ENCODE measurements around the gene TFF2.

The TFF2 gene

DNA sequence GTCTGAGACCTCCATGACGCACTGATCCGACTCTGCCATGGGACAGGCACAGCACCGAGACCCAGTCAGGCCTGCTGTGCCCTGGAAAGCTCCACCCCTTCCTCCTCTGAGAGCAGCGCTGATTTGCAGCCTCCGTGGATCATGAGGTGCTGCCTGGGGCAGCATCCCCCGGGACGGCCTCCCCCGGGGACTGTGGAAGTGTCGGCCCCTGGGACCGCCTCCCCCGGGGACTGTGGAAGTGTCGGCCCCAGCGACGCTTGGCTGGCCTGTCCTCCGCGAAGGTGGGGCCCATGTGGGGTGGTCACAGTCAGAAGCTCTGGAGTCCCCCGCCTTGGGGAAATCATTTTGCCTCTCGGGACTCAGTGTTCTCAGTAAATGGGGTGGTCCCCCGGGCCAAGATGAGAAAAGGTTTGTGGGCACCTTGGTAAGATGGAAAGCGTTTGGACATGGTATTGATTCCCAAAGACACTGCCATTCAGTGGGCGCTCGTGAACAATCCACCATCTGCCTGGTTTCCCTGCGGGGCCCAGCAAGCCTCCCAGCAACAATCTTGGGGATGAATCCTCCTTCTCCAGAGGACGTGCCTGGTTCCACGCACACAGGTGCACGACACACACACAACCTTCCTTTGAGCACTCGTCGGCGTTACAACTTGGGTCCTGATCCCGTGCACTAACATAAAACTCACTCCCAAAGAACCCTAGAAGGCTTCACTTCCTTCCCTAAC, 3.0 kb downstream of the TFF2 start:
- Histone ChIP-seq H3K9me3 (ENCODE audit: control insufficient read depth in 2 of 2, low read length in 2 of 2) (no peaks in the 10 kb centered on the region), H3K9ac (ENCODE audit: low read depth in 1 of 2, low read length in 2 of 2) (no peak overlapping the region), H3K4me3 (ENCODE audit: low read length in 2 of 2) (no peak overlapping the region), H3K36me3 (ENCODE audit: control insufficient read depth in 2 of 2, insufficient read depth in 2 of 2, low read length in 2 of 2) (no peaks in the 10 kb centered on the region), H3K4me1 (ENCODE audit: control insufficient read depth in 2 of 2, insufficient read depth in 2 of 2, low read length in 2 of 2) (no peaks in the 10 kb centered on the region), H3K27me3 (ENCODE audit: control insufficient read depth in 2 of 2, insufficient read depth in 2 of 2, low read length in 2 of 2) (no peaks in the 10 kb centered on the region), H3K27ac (ENCODE audit: low read depth in 2 of 2, low read length in 2 of 2) (no peak overlapping the region)

DNA sequence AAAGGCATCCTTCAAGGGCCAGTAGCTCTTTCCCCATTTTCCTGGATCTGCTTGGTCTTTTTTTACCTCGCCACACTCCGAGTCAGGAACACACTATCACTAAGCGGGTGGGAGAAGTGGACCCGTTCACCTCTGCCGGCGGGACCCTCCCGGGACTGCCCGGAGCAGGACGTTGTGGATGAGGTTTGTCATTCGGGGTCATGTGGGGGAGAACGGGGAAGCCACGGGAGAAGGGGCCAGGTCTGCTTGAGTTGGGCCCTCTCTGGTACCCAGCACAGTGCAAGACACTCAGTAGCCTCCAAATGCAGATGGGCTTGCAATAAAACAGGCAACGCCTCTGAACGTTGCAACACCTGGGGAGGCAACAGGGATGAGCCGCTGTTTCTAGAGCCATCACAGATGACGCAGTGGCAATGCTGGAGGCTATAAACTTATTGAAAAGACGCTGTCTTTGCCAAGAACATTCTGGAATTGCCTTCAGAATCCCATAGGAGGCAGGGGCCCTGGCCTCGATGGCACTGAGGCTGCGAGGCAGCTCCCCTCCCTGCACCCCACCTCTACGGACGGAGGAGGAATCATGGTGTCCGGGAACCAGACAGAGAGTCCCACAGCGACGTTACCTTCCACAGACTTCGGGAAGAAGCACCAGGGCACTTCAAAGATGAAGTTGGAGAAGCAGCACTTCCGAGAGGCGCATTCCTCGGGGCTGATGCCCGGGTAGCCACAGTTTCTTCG, 3.8 kb downstream of the TFF2 start:
- Histone ChIP-seq H3K27me3 (ENCODE audit: control insufficient read depth in 2 of 2, insufficient read depth in 2 of 2, low read length in 2 of 2) (no peaks in the 10 kb centered on the region), H3K4me1 (ENCODE audit: control insufficient read depth in 2 of 2, insufficient read depth in 2 of 2, low read length in 2 of 2) (no peaks in the 10 kb centered on the region), H3K9ac (ENCODE audit: low read depth in 1 of 2, low read length in 2 of 2) (no peak overlapping the region), H3K36me3 (ENCODE audit: control insufficient read depth in 2 of 2, insufficient read depth in 2 of 2, low read length in 2 of 2) (no peaks in the 10 kb centered on the region), H3K27ac (ENCODE audit: low read depth in 2 of 2, low read length in 2 of 2) (no peak overlapping the region), H3K4me3 (ENCODE audit: low read length in 2 of 2) (no peak overlapping the region), H3K9me3 (ENCODE audit: control insufficient read depth in 2 of 2, low read length in 2 of 2) (no peaks in the 10 kb centered on the region)

DNA sequence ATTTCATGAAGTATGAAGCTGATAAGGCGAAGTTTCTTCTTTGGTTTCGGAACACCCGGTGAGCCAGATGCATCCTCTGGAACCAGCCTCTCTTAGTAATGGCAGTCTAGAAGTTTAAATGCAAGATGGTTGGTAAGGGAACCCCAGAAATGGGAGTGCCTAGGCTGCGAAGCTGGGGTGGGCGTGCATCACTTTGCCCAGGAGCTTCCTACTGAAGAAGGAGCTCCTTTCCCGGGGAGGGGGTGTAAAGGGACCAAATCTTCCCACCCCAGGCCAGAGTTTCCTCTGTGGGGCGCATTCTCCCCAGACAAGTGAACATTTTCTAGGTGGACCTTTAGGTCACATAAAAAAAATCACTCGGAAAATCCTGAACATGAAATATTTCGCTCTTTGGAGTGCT, 4.4 kb downstream of the TFF2 start:
- Histone ChIP-seq H3K27ac (ENCODE audit: low read depth in 2 of 2, low read length in 2 of 2) (no peak overlapping the region), H3K4me3 (ENCODE audit: low read length in 2 of 2) (no peak overlapping the region), H3K36me3 (ENCODE audit: control insufficient read depth in 2 of 2, insufficient read depth in 2 of 2, low read length in 2 of 2) (no peaks in the 10 kb centered on the region), H3K4me1 (ENCODE audit: control insufficient read depth in 2 of 2, insufficient read depth in 2 of 2, low read length in 2 of 2) (no peaks in the 10 kb centered on the region), H3K27me3 (ENCODE audit: control insufficient read depth in 2 of 2, insufficient read depth in 2 of 2, low read length in 2 of 2) (no peaks in the 10 kb centered on the region), H3K9me3 (ENCODE audit: control insufficient read depth in 2 of 2, low read length in 2 of 2) (no peaks in the 10 kb centered on the region), H3K9ac (ENCODE audit: low read depth in 1 of 2, low read length in 2 of 2) (no peak overlapping the region)

DNA sequence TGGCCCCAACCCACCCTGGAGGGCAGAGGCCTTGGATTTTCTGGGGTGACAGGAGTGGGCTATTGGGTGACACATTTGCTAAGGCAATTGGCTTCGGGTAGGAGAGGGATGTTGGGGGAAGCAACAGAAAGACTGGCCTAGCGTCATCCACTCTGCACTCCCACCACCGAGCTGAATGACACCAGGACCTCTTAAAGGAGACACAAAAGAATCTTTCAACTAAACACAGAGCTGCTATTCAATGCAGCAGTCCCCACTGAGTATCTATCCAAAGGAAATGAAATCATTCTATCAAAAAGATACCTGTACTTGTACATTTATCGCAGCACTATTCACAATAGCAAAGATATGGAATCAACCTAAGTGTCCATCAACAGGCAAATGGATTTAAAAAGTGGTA, 6.2 kb downstream of the TFF2 start:
- H3K36me3 ChIP-seq (ENCODE audit: control insufficient read depth in 2 of 2, insufficient read depth in 2 of 2, low read length in 2 of 2), result no peaks in the 10 kb centered on the region
- H3K4me3 ChIP-seq (ENCODE audit: low read length in 2 of 2), result no peak overlapping the region
- H3K27me3 ChIP-seq (ENCODE audit: control insufficient read depth in 2 of 2, insufficient read depth in 2 of 2, low read length in 2 of 2), result no peaks in the 10 kb centered on the region
- no peak overlapping the region for H3K27ac ChIP-seq (ENCODE audit: low read depth in 2 of 2, low read length in 2 of 2)
- H3K9ac ChIP-seq (ENCODE audit: low read depth in 1 of 2, low read length in 2 of 2), result no peak overlapping the region
- no peaks in the 10 kb centered on the region for H3K4me1 ChIP-seq (ENCODE audit: control insufficient read depth in 2 of 2, insufficient read depth in 2 of 2, low read length in 2 of 2)
- no peaks in the 10 kb centered on the region for H3K9me3 ChIP-seq (ENCODE audit: control insufficient read depth in 2 of 2, low read length in 2 of 2)

DNA sequence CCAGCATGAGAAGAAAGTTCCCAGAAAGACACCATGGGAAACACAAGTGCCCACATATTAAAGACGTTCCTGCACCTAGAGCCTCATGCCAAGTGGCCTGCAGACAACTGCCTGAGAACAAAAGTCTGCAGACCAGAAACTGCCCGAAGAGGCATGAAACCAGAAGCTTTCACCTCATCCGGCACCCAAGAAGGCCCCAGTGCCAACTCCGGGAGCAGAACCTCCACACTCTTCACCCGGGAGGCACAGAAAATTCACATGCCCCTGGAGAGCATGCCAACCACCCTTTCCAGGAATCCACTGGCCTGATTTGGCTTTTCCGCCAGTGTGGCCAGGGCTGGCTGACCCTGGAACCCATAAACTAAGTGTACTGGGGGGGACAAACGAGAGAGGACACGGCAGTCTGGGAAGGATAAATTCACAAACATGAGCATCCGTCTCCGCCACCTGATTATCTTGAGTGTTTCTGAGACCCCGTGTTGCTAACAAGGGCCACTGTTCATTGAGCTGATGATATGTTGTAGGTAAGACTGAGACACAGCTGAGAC, 6.8 kb downstream of the TFF2 start:
- H3K9me3 ChIP-seq (ENCODE audit: control insufficient read depth in 2 of 2, low read length in 2 of 2), result no peaks in the 10 kb centered on the region
- H3K9ac ChIP-seq (ENCODE audit: low read depth in 1 of 2, low read length in 2 of 2), result no peak overlapping the region
- no peak overlapping the region for H3K4me3 ChIP-seq (ENCODE audit: low read length in 2 of 2)
- H3K36me3 ChIP-seq (ENCODE audit: control insufficient read depth in 2 of 2, insufficient read depth in 2 of 2, low read length in 2 of 2), result no peaks in the 10 kb centered on the region
- H3K4me1 ChIP-seq (ENCODE audit: control insufficient read depth in 2 of 2, insufficient read depth in 2 of 2, low read length in 2 of 2), result no peaks in the 10 kb centered on the region
- H3K27me3 ChIP-seq (ENCODE audit: control insufficient read depth in 2 of 2, insufficient read depth in 2 of 2, low read length in 2 of 2), result no peaks in the 10 kb centered on the region
- no peak overlapping the region for H3K27ac ChIP-seq (ENCODE audit: low read depth in 2 of 2, low read length in 2 of 2)

DNA sequence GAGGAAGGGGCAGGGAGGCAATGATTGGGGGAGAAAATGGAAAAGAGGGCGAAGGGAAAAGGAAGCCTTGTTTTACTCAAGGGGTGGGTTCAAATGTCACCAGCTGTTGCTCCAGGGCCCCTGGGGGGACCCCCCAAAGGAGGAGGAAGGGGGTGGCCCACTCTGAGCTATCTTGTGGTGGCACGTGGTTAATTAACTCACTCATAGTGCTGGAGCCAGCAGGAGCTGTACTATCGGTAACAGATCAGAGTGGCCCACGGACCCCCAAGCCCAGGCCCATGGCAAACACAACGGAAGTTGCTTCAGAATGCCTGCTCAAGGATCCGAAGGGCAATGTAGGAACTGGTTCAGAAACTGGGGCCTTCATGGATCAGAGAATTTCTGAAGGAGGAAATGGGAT, 7.2 kb downstream of the TFF2 start:
- no peak overlapping the region for H3K27ac ChIP-seq (ENCODE audit: low read depth in 2 of 2, low read length in 2 of 2)
- no peak overlapping the region for H3K4me3 ChIP-seq (ENCODE audit: low read length in 2 of 2)
- H3K9ac ChIP-seq (ENCODE audit: low read depth in 1 of 2, low read length in 2 of 2), result no peak overlapping the region
- no peaks in the 10 kb centered on the region for H3K9me3 ChIP-seq (ENCODE audit: control insufficient read depth in 2 of 2, low read length in 2 of 2)
- no peaks in the 10 kb centered on the region for H3K27me3 ChIP-seq (ENCODE audit: control insufficient read depth in 2 of 2, insufficient read depth in 2 of 2, low read length in 2 of 2)
- no peaks in the 10 kb centered on the region for H3K36me3 ChIP-seq (ENCODE audit: control insufficient read depth in 2 of 2, insufficient read depth in 2 of 2, low read length in 2 of 2)
- no peaks in the 10 kb centered on the region for H3K4me1 ChIP-seq (ENCODE audit: control insufficient read depth in 2 of 2, insufficient read depth in 2 of 2, low read length in 2 of 2)

DNA sequence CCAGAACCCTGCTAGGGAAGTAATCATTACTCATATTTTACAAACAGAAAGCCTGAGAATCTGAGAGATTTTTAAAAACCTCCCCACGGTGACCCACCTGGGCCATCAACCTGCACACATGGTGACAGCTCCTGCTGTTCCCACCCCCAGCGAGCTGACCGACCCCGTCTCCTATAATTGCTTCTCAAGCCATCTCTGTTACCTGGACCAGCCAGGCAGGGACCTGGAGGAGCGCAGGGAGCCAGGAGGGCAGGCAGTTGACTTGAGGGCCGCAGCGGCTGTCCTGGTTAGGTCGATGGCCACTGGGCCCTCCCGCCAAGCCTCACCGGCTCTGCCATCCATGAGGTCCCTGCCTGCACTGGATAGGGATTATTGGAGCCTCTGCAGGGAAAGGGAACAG, 7.7 kb downstream of the TFF2 start:
- no peak overlapping the region for H3K4me3 ChIP-seq (ENCODE audit: low read length in 2 of 2)
- no peak overlapping the region for H3K27ac ChIP-seq (ENCODE audit: low read depth in 2 of 2, low read length in 2 of 2)
- no peaks in the 10 kb centered on the region for H3K9me3 ChIP-seq (ENCODE audit: control insufficient read depth in 2 of 2, low read length in 2 of 2)
- H3K27me3 ChIP-seq (ENCODE audit: control insufficient read depth in 2 of 2, insufficient read depth in 2 of 2, low read length in 2 of 2), result no peaks in the 10 kb centered on the region
- no peaks in the 10 kb centered on the region for H3K36me3 ChIP-seq (ENCODE audit: control insufficient read depth in 2 of 2, insufficient read depth in 2 of 2, low read length in 2 of 2)
- no peak overlapping the region for H3K9ac ChIP-seq (ENCODE audit: low read depth in 1 of 2, low read length in 2 of 2)
- H3K4me1 ChIP-seq (ENCODE audit: control insufficient read depth in 2 of 2, insufficient read depth in 2 of 2, low read length in 2 of 2), result peaks cover 3 to 4% of the 10 kb centered on the region in 2 donors

DNA sequence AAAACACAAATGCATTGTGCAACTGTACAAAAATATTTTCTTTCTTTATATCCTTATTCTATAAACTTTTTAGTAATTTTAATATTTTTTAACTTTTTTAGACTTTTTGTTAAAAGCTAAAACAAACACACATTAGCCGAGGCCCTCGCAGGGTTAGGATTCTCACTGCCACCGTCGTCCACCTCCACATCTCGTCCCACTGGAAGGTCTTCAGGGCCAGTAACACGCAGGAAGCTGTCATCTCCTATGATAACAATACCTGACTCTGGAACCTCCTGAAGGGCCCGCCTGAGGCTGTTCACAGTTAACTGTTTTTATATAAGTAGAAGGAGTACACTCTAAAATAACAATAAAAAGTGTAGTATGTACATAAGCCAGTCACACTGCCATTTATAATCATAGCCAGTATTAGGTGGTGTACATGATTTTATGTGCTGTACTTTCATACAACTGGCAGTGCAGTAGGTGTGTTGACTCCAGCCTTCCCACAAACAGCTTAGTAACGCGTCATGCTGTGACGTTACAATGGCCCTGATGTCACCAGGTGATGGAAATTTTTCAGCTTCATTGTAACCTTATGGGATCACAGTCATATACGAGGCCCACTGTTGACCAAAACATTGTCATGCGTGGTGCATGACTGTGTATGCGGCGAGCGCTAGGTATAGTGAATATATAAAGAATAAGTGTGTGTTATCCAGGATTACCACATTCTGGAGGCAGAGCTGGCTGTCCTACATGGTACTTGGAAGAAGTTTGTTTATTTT, 8.8 kb downstream of the TFF2 start:
- no peak overlapping the region for H3K27ac ChIP-seq (ENCODE audit: low read depth in 2 of 2, low read length in 2 of 2)
- H3K36me3 ChIP-seq (ENCODE audit: control insufficient read depth in 2 of 2, insufficient read depth in 2 of 2, low read length in 2 of 2), result no peaks in the 10 kb centered on the region
- no peaks in the 10 kb centered on the region for H3K9me3 ChIP-seq (ENCODE audit: control insufficient read depth in 2 of 2, low read length in 2 of 2)
- no peaks in the 10 kb centered on the region for H3K27me3 ChIP-seq (ENCODE audit: control insufficient read depth in 2 of 2, insufficient read depth in 2 of 2, low read length in 2 of 2)
- H3K4me3 ChIP-seq (ENCODE audit: low read length in 2 of 2), result no peak overlapping the region
- H3K9ac ChIP-seq (ENCODE audit: low read depth in 1 of 2, low read length in 2 of 2), result no peak overlapping the region
- H3K4me1 ChIP-seq (ENCODE audit: control insufficient read depth in 2 of 2, insufficient read depth in 2 of 2, low read length in 2 of 2), result peaks cover 5 to 9% of the 10 kb centered on the region in 2 donors

DNA sequence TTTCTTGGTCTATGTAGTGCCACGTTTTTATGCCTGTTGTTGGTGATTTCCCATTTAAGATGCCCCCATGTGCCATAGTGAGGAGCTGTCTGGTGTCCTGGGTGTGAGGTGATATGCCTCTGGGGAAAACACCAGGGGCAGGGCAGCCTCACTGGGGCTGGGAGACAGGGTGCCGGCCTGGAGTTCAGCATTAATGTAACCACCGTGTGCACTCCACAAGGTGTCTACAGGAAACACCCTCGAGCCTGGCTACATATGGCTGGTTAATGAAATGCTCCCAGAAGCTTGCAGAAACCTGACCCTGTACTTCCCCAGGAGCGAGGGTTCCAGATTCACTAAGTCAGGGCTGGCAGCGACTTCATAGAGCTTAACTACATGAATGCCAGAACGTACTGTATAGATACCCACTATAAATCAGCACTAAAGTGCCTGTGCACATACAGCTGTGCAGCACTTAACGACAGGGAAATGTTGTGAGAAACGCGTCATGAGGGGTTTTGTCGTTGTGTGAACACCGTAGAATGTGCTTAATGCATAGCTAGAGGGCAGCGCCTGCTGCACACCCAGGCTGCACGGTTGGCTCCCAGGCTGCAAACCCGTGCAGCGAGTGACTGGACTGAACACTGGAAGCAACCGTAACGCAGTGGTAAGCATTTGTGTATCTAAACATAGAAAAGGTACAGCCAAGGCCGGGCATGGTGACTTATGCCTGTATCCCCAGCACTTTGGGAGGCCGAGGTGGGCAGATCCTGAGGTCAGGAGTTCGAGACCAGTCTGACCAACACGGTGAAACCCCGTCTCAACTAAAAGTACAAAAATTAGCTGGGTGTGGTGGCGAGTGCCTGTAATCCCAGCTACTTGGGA, 10.4 kb downstream of the TFF2 start:
- Histone ChIP-seq H3K4me3 (ENCODE audit: low read length in 2 of 2) (no peak overlapping the region), H3K4me1 (ENCODE audit: control insufficient read depth in 2 of 2, insufficient read depth in 2 of 2, low read length in 2 of 2) (peaks cover 5 to 9% of the 10 kb centered on the region in 2 donors), H3K27me3 (ENCODE audit: control insufficient read depth in 2 of 2, insufficient read depth in 2 of 2, low read length in 2 of 2) (no peaks in the 10 kb centered on the region), H3K36me3 (ENCODE audit: control insufficient read depth in 2 of 2, insufficient read depth in 2 of 2, low read length in 2 of 2) (no peaks in the 10 kb centered on the region), H3K9ac (ENCODE audit: low read depth in 1 of 2, low read length in 2 of 2) (no peak overlapping the region), H3K27ac (ENCODE audit: low read depth in 2 of 2, low read length in 2 of 2) (no peak overlapping the region), H3K9me3 (ENCODE audit: control insufficient read depth in 2 of 2, low read length in 2 of 2) (no peaks in the 10 kb centered on the region)

Measured in mucosa of rectum (tissue), 2 donors.